ENCODE measurements around the gene C3. TPM values are rescaled to one million over a fixed set of nuclear protein-coding genes. Genes with fewer than 3 reads are reported as not detected.
A peak's percentile ranks its signal among the peaks of the same experiment; 100 is the strongest.
"Not testable (repeated sequence)": the region's sequence is repeated elsewhere in the genome, so short reads cannot be mapped to it uniquely, and the experiment has no call there.

C3 gene
- total and polyA plus RNA-seq, 2 experiments from 2014 or later = 5.1 to 17.7 TPM

DNA sequence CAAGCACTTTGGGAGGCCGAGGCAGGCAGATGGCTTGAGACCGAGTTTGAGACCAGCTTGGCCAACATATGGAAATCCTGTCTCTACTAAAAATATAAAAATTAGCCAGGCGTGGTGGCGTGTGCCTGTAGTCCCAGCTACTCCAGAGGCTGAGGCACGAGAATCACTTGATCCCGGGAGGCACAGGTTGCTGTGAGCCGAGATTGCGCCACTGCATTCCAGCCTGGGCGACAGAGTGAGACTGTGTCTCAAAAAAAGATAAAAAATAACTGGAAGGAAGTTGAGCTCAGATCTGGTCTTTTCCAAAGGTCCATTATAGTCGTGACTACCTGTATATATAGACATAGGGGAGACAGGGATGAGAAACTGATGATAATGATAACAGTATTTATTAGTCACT lies 28.1 kb upstream of the C3 start:
- H3K4me3 Mint-ChIP-seq; H3K9me3 Mint-ChIP-seq; H3K27me3 ChIP-seq (ENCODE audit: insufficient read depth); ATAC-seq; H3K9me2 ChIP-seq (ENCODE audit: insufficient read depth); DNase-seq (ENCODE audit: low spot score); H3K79me2 ChIP-seq (replicated peaks; ENCODE audit: insufficient read depth); H2AFZ ChIP-seq; H3K27ac ChIP-seq (ENCODE audit: low read depth); H3K4me2 ChIP-seq; H3K4me3 ChIP-seq; H3K27ac Mint-ChIP-seq: not testable (repeated sequence)
- Mint-ChIP-seq H3K27me3 (ENCODE audit: insufficient read depth, low read depth, poor library complexity) (peaks cover 24% of the 10 kb centered on the region), H3K4me1 (peaks cover 12% of the 10 kb centered on the region), H3K36me3 (ENCODE audit: low read depth) (peaks cover 79% of the 10 kb centered on the region)
- Histone ChIP-seq H3F3A (replicated peaks; ENCODE audit: low read depth) (peaks cover 15% of the 10 kb centered on the region), H3K36me3 (ENCODE audit: insufficient read depth) (peaks cover 57% of the 10 kb centered on the region), H3K4me1 (ENCODE audit: insufficient read depth) (peaks cover 13% of the 10 kb centered on the region; the same call in 1 of the 2 replicates), H4K20me1 (replicated peaks; ENCODE audit: insufficient read depth) (peaks cover 13% of the 10 kb centered on the region)

- Histone ChIP-seq H3K4me2 (no peak overlapping the region), H3K4me3 (no peak overlapping the region), H4K20me1 (replicated peaks; ENCODE audit: insufficient read depth) (peaks cover 24% of the 10 kb centered on the region), H3F3A (replicated peaks; ENCODE audit: low read depth) (no peaks in the 10 kb centered on the region), H3K4me1 (ENCODE audit: insufficient read depth) (peaks cover 8% of the 10 kb centered on the region; the same call in 1 of the 2 replicates), H3K79me2 (replicated peaks; ENCODE audit: insufficient read depth) (peaks cover 19% of the 10 kb centered on the region), H3K27me3 (ENCODE audit: insufficient read depth) (no peaks in the 10 kb centered on the region), H2AFZ (no peak overlapping the region), H3K9me2 (ENCODE audit: insufficient read depth) (no peaks in the 10 kb centered on the region), H3K27ac (ENCODE audit: low read depth) (no peak overlapping the region), H3K36me3 (ENCODE audit: insufficient read depth) (peaks cover 55% of the 10 kb centered on the region)
- TF ChIP-seq EZH2 (IDR thresholded peaks at IDR 0.05; ENCODE audit: low read depth, unreplicated experiment) = no peak
- no peak for ATAC-seq
- Mint-ChIP-seq H3K36me3 (ENCODE audit: low read depth) (peaks cover 78% of the 10 kb centered on the region), H3K27me3 (ENCODE audit: insufficient read depth, low read depth, poor library complexity) (peaks cover 15% of the 10 kb centered on the region), H3K9me3 (no peaks in the 10 kb centered on the region), H3K27ac (no peak overlapping the region), H3K4me1 (peaks cover 21% of the 10 kb centered on the region), H3K4me3 (no peak overlapping the region; the same call in 2 of the 3 replicates)
- no peak for DNase-seq (ENCODE audit: low spot score)
Measured at GRCh38 chr19:6745965-6746364, 25.5 kb upstream of the C3 start.

GRCh38 chr19:6744381-6745301 lies 24.2 kb upstream of the C3 start:
- Mint-ChIP-seq H3K27me3 (ENCODE audit: insufficient read depth, low read depth, poor library complexity) (peaks cover 13% of the 10 kb centered on the region), H3K36me3 (ENCODE audit: low read depth) (peaks cover 66% of the 10 kb centered on the region), H3K27ac (peak overlapping the region; percentile 92), H3K9me3 (no peaks in the 10 kb centered on the region), H3K4me1 (peaks cover 21% of the 10 kb centered on the region), H3K4me3 (no peak overlapping the region; the same call in 2 of the 3 replicates)
- H3K9me2 ChIP-seq (ENCODE audit: insufficient read depth) = no peaks in the 10 kb centered on the region
- H2AFZ ChIP-seq = no peak overlapping the region
- H3K79me2 ChIP-seq (replicated peaks; ENCODE audit: insufficient read depth) = peaks cover 22% of the 10 kb centered on the region
- no peaks in the 10 kb centered on the region for H3K27me3 ChIP-seq (ENCODE audit: insufficient read depth)
- peaks cover 24% of the 10 kb centered on the region for H4K20me1 ChIP-seq (replicated peaks; ENCODE audit: insufficient read depth)
- peaks cover 47% of the 10 kb centered on the region for H3K36me3 ChIP-seq (ENCODE audit: insufficient read depth)
- no peak overlapping the region for H3K4me2 ChIP-seq
- no peak for ATAC-seq
- 0 out of 2 replicates have a peak, but pooled peaks cover 4% of the 10 kb centered on the region for H3F3A ChIP-seq (replicated peaks; ENCODE audit: low read depth)
- H3K27ac ChIP-seq (ENCODE audit: low read depth) = peak overlapping the region; percentile 39; the same call in 1 of the 2 replicates
- no peak for DNase-seq (ENCODE audit: low spot score)
- H3K4me1 ChIP-seq (ENCODE audit: insufficient read depth) = peaks cover 8% of the 10 kb centered on the region; the same call in 1 of the 2 replicates
- no peak overlapping the region for H3K4me3 ChIP-seq
- TF ChIP-seq, protein P1, sequence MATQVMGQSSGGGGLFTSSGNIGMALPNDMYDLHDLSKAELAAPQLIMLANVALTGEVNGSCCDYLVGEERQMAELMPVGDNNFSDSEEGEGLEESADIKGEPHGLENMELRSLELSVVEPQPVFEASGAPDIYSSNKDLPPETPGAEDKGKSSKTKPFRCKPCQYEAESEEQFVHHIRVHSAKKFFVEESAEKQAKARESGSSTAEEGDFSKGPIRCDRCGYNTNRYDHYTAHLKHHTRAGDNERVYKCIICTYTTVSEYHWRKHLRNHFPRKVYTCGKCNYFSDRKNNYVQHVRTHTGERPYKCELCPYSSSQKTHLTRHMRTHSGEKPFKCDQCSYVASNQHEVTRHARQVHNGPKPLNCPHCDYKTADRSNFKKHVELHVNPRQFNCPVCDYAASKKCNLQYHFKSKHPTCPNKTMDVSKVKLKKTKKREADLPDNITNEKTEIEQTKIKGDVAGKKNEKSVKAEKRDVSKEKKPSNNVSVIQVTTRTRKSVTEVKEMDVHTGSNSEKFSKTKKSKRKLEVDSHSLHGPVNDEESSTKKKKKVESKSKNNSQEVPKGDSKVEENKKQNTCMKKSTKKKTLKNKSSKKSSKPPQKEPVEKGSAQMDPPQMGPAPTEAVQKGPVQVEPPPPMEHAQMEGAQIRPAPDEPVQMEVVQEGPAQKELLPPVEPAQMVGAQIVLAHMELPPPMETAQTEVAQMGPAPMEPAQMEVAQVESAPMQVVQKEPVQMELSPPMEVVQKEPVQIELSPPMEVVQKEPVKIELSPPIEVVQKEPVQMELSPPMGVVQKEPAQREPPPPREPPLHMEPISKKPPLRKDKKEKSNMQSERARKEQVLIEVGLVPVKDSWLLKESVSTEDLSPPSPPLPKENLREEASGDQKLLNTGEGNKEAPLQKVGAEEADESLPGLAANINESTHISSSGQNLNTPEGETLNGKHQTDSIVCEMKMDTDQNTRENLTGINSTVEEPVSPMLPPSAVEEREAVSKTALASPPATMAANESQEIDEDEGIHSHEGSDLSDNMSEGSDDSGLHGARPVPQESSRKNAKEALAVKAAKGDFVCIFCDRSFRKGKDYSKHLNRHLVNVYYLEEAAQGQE (IDR thresholded peaks at IDR 0.05; ENCODE audit: unreplicated experiment) = no peak
- TF ChIP-seq ZNF114 (CRISPR knock-in tag; IDR thresholded peaks at IDR 0.05) (no peak), EZH2 (IDR thresholded peaks at IDR 0.05; ENCODE audit: low read depth, unreplicated experiment) (no peak)
- TF ChIP-seq, protein P2, sequence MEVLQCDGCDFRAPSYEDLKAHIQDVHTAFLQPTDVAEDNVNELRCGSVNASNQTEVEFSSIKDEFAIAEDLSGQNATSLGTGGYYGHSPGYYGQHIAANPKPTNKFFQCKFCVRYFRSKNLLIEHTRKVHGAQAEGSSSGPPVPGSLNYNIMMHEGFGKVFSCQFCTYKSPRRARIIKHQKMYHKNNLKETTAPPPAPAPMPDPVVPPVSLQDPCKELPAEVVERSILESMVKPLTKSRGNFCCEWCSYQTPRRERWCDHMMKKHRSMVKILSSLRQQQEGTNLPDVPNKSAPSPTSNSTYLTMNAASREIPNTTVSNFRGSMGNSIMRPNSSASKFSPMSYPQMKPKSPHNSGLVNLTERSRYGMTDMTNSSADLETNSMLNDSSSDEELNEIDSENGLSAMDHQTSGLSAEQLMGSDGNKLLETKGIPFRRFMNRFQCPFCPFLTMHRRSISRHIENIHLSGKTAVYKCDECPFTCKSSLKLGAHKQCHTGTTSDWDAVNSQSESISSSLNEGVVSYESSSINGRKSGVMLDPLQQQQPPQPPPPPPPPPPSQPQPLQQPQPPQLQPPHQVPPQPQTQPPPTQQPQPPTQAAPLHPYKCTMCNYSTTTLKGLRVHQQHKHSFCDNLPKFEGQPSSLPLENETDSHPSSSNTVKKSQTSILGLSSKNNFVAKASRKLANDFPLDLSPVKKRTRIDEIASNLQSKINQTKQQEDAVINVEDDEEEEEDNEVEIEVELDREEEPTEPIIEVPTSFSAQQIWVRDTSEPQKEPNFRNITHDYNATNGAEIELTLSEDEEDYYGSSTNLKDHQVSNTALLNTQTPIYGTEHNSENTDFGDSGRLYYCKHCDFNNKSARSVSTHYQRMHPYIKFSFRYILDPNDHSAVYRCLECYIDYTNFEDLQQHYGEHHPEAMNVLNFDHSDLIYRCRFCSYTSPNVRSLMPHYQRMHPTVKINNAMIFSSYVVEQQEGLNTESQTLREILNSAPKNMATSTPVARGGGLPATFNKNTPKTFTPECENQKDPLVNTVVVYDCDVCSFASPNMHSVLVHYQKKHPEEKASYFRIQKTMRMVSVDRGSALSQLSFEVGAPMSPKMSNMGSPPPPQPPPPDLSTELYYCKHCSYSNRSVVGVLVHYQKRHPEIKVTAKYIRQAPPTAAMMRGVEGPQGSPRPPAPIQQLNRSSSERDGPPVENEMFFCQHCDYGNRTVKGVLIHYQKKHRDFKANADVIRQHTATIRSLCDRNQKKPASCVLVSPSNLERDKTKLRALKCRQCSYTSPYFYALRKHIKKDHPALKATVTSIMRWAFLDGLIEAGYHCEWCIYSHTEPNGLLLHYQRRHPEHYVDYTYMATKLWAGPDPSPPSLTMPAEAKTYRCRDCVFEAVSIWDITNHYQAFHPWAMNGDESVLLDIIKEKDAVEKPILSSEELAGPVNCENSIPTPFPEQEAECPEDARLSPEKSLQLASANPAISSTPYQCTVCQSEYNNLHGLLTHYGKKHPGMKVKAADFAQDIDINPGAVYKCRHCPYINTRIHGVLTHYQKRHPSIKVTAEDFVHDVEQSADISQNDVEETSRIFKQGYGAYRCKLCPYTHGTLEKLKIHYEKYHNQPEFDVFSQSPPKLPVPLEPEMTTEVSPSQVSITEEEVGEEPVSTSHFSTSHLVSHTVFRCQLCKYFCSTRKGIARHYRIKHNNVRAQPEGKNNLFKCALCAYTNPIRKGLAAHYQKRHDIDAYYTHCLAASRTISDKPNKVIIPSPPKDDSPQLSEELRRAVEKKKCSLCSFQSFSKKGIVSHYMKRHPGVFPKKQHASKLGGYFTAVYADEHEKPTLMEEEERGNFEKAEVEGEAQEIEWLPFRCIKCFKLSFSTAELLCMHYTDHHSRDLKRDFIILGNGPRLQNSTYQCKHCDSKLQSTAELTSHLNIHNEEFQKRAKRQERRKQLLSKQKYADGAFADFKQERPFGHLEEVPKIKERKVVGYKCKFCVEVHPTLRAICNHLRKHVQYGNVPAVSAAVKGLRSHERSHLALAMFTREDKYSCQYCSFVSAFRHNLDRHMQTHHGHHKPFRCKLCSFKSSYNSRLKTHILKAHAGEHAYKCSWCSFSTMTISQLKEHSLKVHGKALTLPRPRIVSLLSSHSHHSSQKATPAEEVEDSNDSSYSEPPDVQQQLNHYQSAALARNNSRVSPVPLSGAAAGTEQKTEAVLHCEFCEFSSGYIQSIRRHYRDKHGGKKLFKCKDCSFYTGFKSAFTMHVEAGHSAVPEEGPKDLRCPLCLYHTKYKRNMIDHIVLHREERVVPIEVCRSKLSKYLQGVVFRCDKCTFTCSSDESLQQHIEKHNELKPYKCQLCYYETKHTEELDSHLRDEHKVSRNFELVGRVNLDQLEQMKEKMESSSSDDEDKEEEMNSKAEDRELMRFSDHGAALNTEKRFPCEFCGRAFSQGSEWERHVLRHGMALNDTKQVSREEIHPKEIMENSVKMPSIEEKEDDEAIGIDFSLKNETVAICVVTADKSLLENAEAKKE (CRISPR knock-in tag; IDR thresholded peaks at IDR 0.05) = no peak

All from GM23338 (cell line).